ENCODE measurements around the gene FAM83F.
A peak's percentile ranks its signal among the peaks of the same experiment; 100 is the strongest.

Gene FAM83F

GRCh38 chr22:40039482-40040115 lies 44.8 kb downstream of the FAM83F start:
- no peak for DNase-seq

- DNase-seq, result no peak
Measured at GRCh38 chr22:40040927-40041326, 46.2 kb downstream of the FAM83F start.

GRCh38 chr22:40041366-40042137 lies 46.8 kb downstream of the FAM83F start:
- no peak for DNase-seq

GRCh38 chr22:40042312-40042711 lies 47.6 kb downstream of the FAM83F start:
- DNase-seq, result no peak

- no peak for DNase-seq
Measured at GRCh38 chr22:40043081-40043480, 48.3 kb downstream of the FAM83F start.

- no peak for DNase-seq
Measured at GRCh38 chr22:40043793-40044101, 49.0 kb downstream of the FAM83F start.

- peak; percentile 94 for DNase-seq
Measured at GRCh38 chr22:40044102-40044869, 49.5 kb downstream of the FAM83F start.

GRCh38 chr22:40044870-40045834 lies 50.4 kb downstream of the FAM83F start:
- no peak for DNase-seq

- DNase-seq, result no peak
Measured at GRCh38 chr22:40046126-40046525, 51.4 kb downstream of the FAM83F start.

- DNase-seq, result no peak
Measured at GRCh38 chr22:40050258-40050657, 55.5 kb downstream of the FAM83F start.

GRCh38 chr22:40051322-40051721 lies 56.6 kb downstream of the FAM83F start:
- DNase-seq, result no peak

- no peak for DNase-seq
Measured at GRCh38 chr22:40053460-40053859, 58.7 kb downstream of the FAM83F start.

GRCh38 chr22:40054486-40054885 lies 59.7 kb downstream of the FAM83F start:
- DNase-seq, result no peak

GRCh38 chr22:40055143-40055883 lies 60.6 kb downstream of the FAM83F start:
- DNase-seq, result no peak

GRCh38 chr22:40056154-40056553 lies 61.4 kb downstream of the FAM83F start:
- DNase-seq, result no peak

GRCh38 chr22:40056559-40056958 lies 61.8 kb downstream of the FAM83F start:
- no peak for DNase-seq

- DNase-seq, result no peak
Measured at GRCh38 chr22:40057652-40058051, 62.9 kb downstream of the FAM83F start.

GRCh38 chr22:40058265-40058664 lies 63.5 kb downstream of the FAM83F start:
- DNase-seq, result no peak

- DNase-seq, result no peak
Measured at GRCh38 chr22:40065981-40066380, 71.2 kb downstream of the FAM83F start.

- DNase-seq, result no peak
Measured at GRCh38 chr22:40067639-40068038, 72.9 kb downstream of the FAM83F start.

- DNase-seq, result no peak
Measured at GRCh38 chr22:40070701-40071100, 75.9 kb downstream of the FAM83F start.

- no peak for DNase-seq
Measured at GRCh38 chr22:40071720-40072119, 77.0 kb downstream of the FAM83F start.

Measured in DMS 273 treated with DMSO at 0.1 percent for 48 hours (cell line).